NAMALWA (cell line): Measurements from ENCODE around the gene STX8.

Experiments used
- DNase-seq: peaks from one replicate; pipeline ENCODE4 v3.0.0-alpha.2; 2015; ENCODE audit warnings: low spot score

The STX8 gene

GRCh38 chr17:9239793-9240658 lies 335.6 kb downstream of the STX8 start:
- DNase-seq: no peak

GRCh38 chr17:9239246-9239792 lies 336.3 kb downstream of the STX8 start:
- no peak for DNase-seq

- DNase-seq: no peak
These were observed 337.0 kb downstream of the STX8 start for GRCh38 chr17:9238340-9239245.

- DNase-seq: no peak
These were observed 337.8 kb downstream of the STX8 start for GRCh38 chr17:9237661-9238301.

- no peak for DNase-seq
These were observed 338.6 kb downstream of the STX8 start for GRCh38 chr17:9237053-9237410.

GRCh38 chr17:9236286-9237052 lies 339.2 kb downstream of the STX8 start:
- no peak for DNase-seq

GRCh38 chr17:9235346-9235745 lies 340.3 kb downstream of the STX8 start:
- no peak for DNase-seq

GRCh38 chr17:9234389-9234945 lies 341.2 kb downstream of the STX8 start:
- DNase-seq: no peak

- DNase-seq: no peak
These were observed 341.9 kb downstream of the STX8 start for GRCh38 chr17:9233761-9234160.

- no peak for DNase-seq
These were observed 342.4 kb downstream of the STX8 start for GRCh38 chr17:9233271-9233599.

- no peak for DNase-seq
These were observed 342.9 kb downstream of the STX8 start for GRCh38 chr17:9232591-9233270.

- DNase-seq: no peak
These were observed 343.5 kb downstream of the STX8 start for GRCh38 chr17:9232155-9232475.

- no peak for DNase-seq
These were observed 344.0 kb downstream of the STX8 start for GRCh38 chr17:9231449-9232154.

- no peak for DNase-seq
These were observed 344.8 kb downstream of the STX8 start for GRCh38 chr17:9230861-9231260.

- DNase-seq: no peak
These were observed 345.3 kb downstream of the STX8 start for GRCh38 chr17:9230346-9230745.

- no peak for DNase-seq
These were observed 345.8 kb downstream of the STX8 start for GRCh38 chr17:9229826-9230201.

GRCh38 chr17:9229160-9229825 lies 346.3 kb downstream of the STX8 start:
- DNase-seq: no peak

GRCh38 chr17:9228408-9229159 lies 347.0 kb downstream of the STX8 start:
- DNase-seq: no peak

GRCh38 chr17:9227819-9228407 lies 347.7 kb downstream of the STX8 start:
- no peak for DNase-seq
